ENCODE results near the gene AFF2. TPM values are rescaled to one million over a fixed set of nuclear protein-coding genes. Genes with fewer than 3 reads are reported as not detected.

Gene AFF2
- total RNA-seq, 1 donor from 2014 or later: 10.9 TPM

DNA sequence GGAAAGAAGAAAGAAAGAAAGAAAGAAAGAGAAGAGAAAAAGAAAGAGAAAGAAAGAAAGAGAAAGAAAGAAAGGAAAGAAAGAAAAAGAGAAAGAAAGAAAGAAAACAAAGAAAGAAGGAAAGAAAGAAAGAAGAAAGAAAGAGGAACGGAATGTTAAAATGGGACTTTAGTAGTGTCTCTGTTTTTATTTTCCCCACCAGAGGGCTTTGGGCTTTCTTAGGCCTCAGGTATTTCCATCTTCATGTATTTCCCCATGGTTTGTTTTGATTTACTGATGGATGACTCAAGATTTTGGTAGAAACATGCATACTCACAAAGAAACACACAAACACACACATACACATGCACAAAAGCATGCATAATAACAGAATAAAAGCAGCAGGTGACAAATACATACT, 181.2 kb downstream of the AFF2 start:
- Histone ChIP-seq H3K4me3 (no peak overlapping the region), H3K9me3 (no peaks in the 10 kb centered on the region), H3K27ac (no peak overlapping the region), H3K4me1 (no peaks in the 10 kb centered on the region), H3K36me3 (no peaks in the 10 kb centered on the region), H3K27me3 (ENCODE audit: low read depth) (no peaks in the 10 kb centered on the region)
- ATAC-seq: no peak
- TF ChIP-seq, protein P1, sequence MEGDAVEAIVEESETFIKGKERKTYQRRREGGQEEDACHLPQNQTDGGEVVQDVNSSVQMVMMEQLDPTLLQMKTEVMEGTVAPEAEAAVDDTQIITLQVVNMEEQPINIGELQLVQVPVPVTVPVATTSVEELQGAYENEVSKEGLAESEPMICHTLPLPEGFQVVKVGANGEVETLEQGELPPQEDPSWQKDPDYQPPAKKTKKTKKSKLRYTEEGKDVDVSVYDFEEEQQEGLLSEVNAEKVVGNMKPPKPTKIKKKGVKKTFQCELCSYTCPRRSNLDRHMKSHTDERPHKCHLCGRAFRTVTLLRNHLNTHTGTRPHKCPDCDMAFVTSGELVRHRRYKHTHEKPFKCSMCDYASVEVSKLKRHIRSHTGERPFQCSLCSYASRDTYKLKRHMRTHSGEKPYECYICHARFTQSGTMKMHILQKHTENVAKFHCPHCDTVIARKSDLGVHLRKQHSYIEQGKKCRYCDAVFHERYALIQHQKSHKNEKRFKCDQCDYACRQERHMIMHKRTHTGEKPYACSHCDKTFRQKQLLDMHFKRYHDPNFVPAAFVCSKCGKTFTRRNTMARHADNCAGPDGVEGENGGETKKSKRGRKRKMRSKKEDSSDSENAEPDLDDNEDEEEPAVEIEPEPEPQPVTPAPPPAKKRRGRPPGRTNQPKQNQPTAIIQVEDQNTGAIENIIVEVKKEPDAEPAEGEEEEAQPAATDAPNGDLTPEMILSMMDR (IDR thresholded peaks at IDR 0.05): no peak
- intact Hi-C loops (cut with DNase I): no loop called here
- no peak for DNase-seq

DNA sequence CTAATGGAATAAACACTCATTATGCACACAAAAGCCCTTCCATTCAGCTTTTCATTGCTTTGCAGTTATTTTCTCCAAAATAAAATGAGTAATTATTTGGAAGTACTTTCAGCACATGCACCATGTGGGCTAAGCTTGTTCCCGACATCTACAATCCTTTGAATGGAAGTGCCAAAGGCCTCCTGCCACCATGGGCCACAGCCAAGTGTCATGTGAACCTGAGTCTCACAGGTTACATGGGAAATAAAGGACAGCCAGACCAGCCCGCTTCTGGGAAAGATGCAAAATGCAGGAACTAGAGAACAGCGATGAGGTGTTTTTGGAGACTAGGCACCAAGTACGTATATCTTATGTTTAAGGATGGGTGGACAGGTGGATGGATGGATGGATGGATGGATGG, 181.8 kb downstream of the AFF2 start:
- DNase-seq: no peak
- no peak for ATAC-seq
- Histone ChIP-seq H3K36me3 (no peaks in the 10 kb centered on the region), H3K4me3 (no peak overlapping the region), H3K27me3 (ENCODE audit: low read depth) (no peaks in the 10 kb centered on the region), H3K4me1 (no peaks in the 10 kb centered on the region), H3K27ac (no peak overlapping the region), H3K9me3 (no peaks in the 10 kb centered on the region)
- TF ChIP-seq, protein P1 (IDR thresholded peaks at IDR 0.05): no peak
- intact Hi-C loops (cut with DNase I): no loop called here

DNA sequence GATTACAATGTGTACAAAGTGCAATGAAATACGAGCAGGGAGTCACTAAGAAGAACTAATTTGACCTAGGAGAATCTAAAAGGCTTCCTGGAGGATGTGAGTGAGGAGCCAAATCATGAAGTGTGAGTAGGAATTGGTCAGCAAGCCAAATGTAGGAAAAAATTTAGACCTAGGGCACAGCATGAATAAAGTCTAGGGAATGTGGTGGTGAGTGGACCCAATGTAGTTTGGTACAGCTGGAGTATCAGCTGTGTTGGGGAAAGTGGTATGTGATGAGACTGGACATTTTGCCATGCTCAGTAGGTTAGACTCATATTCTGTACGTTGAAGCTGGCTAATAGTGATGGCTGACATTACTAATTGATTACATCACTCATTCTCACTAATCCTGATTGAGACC, 191.0 kb downstream of the AFF2 start:
- TF ChIP-seq, protein P1 (IDR thresholded peaks at IDR 0.05): no peak
- Histone ChIP-seq H3K27ac (no peak overlapping the region), H3K4me1 (no peaks in the 10 kb centered on the region), H3K9me3 (no peaks in the 10 kb centered on the region), H3K4me3 (no peak overlapping the region), H3K36me3 (no peaks in the 10 kb centered on the region), H3K27me3 (ENCODE audit: low read depth) (no peaks in the 10 kb centered on the region)
- ATAC-seq (no peak), DNase-seq (no peak)
- intact Hi-C loops (cut with DNase I): no loop called here

DNA sequence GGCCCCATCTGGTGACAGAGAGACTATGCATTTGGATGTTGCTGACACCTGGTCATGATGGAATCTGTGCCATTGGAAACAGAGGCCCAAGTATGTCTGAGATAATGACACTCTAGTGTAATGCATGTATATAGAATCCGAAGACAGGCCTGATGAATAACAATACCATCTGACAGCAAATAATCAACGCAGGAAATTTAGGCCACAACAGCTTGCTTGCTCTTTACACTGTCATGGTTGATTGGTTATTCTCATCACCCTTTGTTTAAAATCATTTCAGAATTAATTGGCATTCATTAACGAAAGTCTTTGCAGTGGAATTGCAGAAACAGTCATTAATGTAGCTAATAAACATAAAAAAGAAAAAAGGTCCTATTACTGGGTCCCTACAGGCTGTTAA, 194.8 kb downstream of the AFF2 start:
- Histone ChIP-seq H3K4me3 (no peak overlapping the region), H3K36me3 (no peaks in the 10 kb centered on the region), H3K4me1 (no peaks in the 10 kb centered on the region), H3K27me3 (ENCODE audit: low read depth) (no peaks in the 10 kb centered on the region), H3K9me3 (no peaks in the 10 kb centered on the region), H3K27ac (no peak overlapping the region)
- intact Hi-C loops (cut with DNase I): no loop called here
- DNase-seq: no peak
- no peak for ATAC-seq
- TF ChIP-seq, protein P1 (IDR thresholded peaks at IDR 0.05): no peak

DNA sequence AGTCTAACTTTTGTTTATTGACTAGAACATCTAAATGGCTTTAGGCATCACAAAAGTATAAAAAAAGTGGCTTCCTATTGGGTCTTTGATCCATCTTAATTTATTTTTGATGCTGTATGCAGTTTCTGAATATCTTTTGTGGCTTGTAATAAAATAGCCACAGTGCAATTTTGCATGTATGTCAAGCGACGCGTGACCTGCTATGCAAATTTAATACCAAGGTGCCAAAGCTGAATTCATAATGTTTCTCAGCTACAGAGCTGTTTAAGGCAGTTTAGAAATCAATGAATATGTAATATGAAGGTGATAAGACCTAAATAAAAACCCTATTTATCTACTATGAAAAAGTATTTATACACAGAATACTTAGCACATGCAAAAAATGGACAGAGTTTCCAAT, 197.8 kb downstream of the AFF2 start:
- DNase-seq (no peak), ATAC-seq (no peak)
- no peaks in the 10 kb centered on the region for H3K36me3 ChIP-seq
- TF ChIP-seq, protein P1 (IDR thresholded peaks at IDR 0.05): no peak
- intact Hi-C loops (cut with DNase I): no loop called here
- H3K9me3 ChIP-seq: no peaks in the 10 kb centered on the region
- H3K4me1 ChIP-seq: no peaks in the 10 kb centered on the region
- H3K27ac ChIP-seq: no peak overlapping the region
- no peak overlapping the region for H3K4me3 ChIP-seq
- H3K27me3 ChIP-seq (ENCODE audit: low read depth): no peaks in the 10 kb centered on the region

DNA sequence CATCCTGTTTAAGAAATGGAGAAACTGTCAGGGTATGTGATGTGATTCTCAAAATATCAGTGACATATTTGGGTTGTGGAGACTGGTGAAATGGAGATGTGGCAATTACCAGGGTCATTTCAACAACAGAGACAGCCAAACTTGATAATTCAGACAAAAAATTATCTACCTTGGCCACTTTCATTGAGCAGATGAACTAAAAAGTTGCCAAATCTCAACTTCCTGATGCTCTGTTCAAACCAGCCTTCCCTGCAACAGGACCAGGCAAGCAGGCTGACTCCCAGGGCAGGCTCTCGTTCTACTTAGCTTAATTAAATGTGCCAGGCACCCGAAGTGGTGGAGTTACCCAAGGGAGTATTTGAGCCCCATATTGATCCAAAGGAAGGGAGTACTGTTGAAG, 199.6 kb downstream of the AFF2 start:
- no peak for ATAC-seq
- Histone ChIP-seq H3K4me1 (no peaks in the 10 kb centered on the region), H3K27ac (no peak overlapping the region), H3K4me3 (no peak overlapping the region), H3K36me3 (no peaks in the 10 kb centered on the region), H3K9me3 (no peaks in the 10 kb centered on the region), H3K27me3 (ENCODE audit: low read depth) (no peaks in the 10 kb centered on the region)
- no peak for DNase-seq
- intact Hi-C loops (cut with DNase I): no loop called here
- TF ChIP-seq, protein P1 (IDR thresholded peaks at IDR 0.05): no peak
